GM21619 (cell line): ENCODE data around the gene BTBD9.

Experiments used
- ATAC-seq: cut with Tn5 transposase; IDR thresholded peaks from one replicate; pipeline ENCODE4 v1.9.1; 2021; ENCODE audit not compliant: unreplicated experiment

BTBD9 gene

GRCh38 chr6:38262609-38263008 lies 377.1 kb downstream of the BTBD9 start:
- ATAC-seq: no peak

GRCh38 chr6:38262026-38262425 lies 377.7 kb downstream of the BTBD9 start:
- no peak for ATAC-seq

- no peak for ATAC-seq
Measured at GRCh38 chr6:38261626-38262025, 378.1 kb downstream of the BTBD9 start.

- no peak for ATAC-seq
Measured at GRCh38 chr6:38259736-38260135, 380.0 kb downstream of the BTBD9 start.

- ATAC-seq: no peak
Measured at GRCh38 chr6:38248500-38249234, 391.1 kb downstream of the BTBD9 start.

- no peak for ATAC-seq
Measured at GRCh38 chr6:38245295-38245694, 394.4 kb downstream of the BTBD9 start.

- no peak for ATAC-seq
Measured at GRCh38 chr6:38244869-38245268, 394.9 kb downstream of the BTBD9 start.

- no peak for ATAC-seq
Measured at GRCh38 chr6:38241200-38241871, 398.4 kb downstream of the BTBD9 start.

- ATAC-seq: no peak
Measured at GRCh38 chr6:38239719-38240451, 399.8 kb downstream of the BTBD9 start.

- no peak for ATAC-seq
Measured at GRCh38 chr6:38236631-38237030, 403.1 kb downstream of the BTBD9 start.

- peak; percentile 68 for ATAC-seq
Measured at GRCh38 chr6:38234934-38235682, 404.6 kb downstream of the BTBD9 start.

- no peak for ATAC-seq
Measured at GRCh38 chr6:38234141-38234540, 405.6 kb downstream of the BTBD9 start.

GRCh38 chr6:38233161-38233791 lies 406.5 kb downstream of the BTBD9 start:
- ATAC-seq: no peak

- no peak for ATAC-seq
Measured at GRCh38 chr6:38225766-38226165, 414.0 kb downstream of the BTBD9 start.

GRCh38 chr6:38221251-38221650 lies 418.5 kb downstream of the BTBD9 start:
- no peak for ATAC-seq

- ATAC-seq: no peak
Measured at GRCh38 chr6:38220069-38220723, 419.5 kb downstream of the BTBD9 start.

- no peak for ATAC-seq
Measured at GRCh38 chr6:38218235-38218634, 421.5 kb downstream of the BTBD9 start.

GRCh38 chr6:38216451-38216850 lies 423.3 kb downstream of the BTBD9 start:
- no peak for ATAC-seq

- no peak for ATAC-seq
Measured at GRCh38 chr6:38215651-38216311, 423.9 kb downstream of the BTBD9 start.

- no peak for ATAC-seq
Measured at GRCh38 chr6:38215225-38215624, 424.5 kb downstream of the BTBD9 start.
